Left forelimb (tissue), 1 donor: ENCODE results near the gene PPP1R14B.
A peak's percentile ranks its signal among the peaks of the same experiment; 100 is the strongest.

ENCODE experiments used
- DNase-seq: peaks from one replicate; pipeline ENCODE4 v3.0.0-alpha.2; 2018; ENCODE audit warnings: low spot score

The PPP1R14B gene

DNA sequence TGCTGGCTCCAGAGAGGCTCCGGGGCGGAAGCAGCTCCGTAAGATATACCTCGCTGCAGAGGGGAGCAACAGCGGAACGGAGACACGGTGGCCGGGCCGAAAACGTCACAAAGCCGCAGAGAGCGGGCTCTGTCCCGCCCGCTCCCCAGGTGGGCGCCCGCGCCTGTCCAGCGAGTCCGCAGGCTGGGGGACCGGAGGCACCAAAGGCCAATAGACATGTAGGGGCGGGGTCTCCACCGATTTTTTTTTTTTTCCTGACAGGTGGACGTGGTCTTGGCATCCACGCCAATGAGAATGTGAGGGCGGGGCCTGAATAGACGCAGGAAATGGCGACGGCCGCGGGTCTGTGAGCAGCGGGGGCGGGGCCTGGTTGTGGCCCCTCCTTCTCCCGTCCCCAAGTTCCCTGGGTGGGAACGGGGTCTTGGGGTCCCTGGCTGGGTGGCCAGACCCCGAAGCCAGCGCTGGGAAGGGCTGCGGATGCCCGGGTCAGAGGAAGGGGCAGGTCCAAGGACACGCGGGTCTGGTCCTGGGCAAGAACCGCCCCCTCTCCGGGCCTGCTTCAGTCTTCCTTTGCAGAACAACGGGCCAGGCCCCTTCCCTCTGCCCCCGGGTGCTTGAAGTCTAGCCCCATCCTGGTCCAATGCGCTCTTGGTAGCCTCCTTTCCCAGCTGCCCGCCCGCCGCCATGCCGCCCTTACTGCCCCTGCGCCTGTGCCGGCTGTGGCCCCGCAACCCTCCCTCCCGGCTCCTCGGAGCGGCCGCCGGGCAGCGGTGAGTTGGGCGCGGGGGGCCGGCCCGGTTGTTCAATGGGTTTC, 16.4 kb downstream of the PPP1R14B start, which contains the start of gene DNAJC4:
Gene DNAJC4, plus strand, starts transcription at position 378 of the 814 bp plus-strand sequence. Its CDS starts 307 bp downstream, at position 685.
- peak; percentile 94 for DNase-seq

GRCh38 chr11:64229744-64230170, 17.0 kb downstream of the PPP1R14B start:
- no peak for DNase-seq

DNA sequence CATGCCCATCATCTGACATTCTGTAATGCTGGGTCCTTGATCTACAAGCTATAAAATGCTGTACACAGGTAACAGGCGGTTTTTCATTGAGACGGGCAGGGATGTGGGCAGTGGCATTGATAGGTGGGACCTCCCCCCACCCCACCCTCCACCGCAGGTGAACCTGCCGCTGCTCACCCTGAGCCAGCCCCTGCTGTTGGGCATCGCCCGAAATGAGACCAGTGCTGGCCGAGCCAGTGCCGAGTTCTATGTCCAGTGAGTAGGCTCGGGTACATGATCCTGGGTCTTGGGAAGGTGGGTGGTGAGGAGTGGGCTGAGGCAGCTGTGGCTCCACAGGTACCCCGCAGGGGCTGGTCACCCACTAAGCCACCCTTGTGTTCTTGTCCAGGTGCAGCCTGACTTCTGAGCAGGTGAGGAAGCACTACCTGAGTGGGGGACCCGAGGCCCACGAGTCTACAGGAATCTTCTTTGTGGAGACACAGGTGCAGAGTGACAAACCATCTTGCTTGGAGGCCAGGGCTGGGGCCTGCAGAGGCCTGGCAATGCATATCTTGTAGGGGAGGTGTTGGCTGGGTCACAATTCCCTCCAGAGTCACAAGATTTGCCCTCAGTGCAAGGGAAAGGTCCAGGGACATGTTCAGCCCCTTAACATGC, 17.5 kb downstream of the PPP1R14B start:
- DNase-seq, result no peak

DNA sequence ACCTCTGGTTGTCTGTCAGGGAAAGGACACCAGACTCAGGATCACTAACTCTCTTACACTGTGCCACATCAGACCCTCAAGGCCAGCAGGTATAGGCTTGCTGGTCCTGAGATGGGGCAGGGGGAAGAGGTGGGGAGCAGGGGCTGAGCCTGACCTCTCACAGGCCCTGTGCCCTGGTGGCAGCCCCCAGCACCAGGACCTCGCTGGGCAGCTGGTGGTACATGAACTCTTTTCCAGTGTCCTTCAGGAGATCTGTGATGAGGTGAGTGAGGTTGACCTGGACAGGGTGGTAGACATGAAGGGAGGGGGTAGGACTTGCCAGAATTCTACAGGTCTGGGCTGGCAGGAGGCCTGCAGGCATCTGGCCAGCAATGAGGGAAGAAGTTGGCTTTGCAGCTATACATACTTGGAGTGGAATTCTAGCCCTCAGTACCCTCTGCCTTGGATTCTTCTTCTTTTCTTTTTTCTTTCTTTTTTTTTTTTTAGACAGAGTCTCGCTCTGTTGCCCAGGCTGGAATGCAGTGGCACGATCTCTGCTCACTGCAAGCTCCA, 19.3 kb downstream of the PPP1R14B start:
- no peak for DNase-seq

DNA sequence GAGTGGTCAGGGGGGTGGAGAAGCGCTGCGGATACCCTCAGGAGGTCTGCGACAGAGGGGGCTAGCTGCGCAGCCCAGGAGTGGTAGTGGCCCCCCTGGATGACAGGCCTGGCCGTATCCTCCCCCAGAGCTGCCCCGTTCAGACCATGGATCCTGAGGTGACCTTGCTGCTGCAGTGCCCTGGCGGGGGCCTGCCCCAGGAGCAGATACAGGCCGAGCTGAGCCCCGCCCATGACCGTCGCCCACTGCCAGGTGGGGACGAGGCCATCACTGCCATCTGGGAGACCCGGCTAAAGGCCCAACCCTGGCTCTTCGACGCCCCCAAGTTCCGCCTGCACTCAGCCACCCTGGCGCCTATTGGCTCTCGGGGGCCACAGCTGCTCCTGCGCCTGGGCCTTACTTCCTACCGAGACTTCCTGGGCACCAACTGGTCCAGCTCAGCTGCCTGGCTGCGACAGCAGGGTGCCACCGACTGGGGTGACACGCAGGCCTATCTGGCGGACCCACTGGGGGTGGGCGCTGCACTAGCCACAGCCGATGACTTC, 20.2 kb downstream of the PPP1R14B start:
- DNase-seq, result no peak

GRCh38 chr11:64225608-64226506, 20.9 kb downstream of the PPP1R14B start, which contains the start of the genes NUDT22 and TRPT1:
Gene NUDT22, plus strand, starts transcription at chr11:64226274. Its CDS starts 379 bp downstream, at chr11:64226653.
Gene TRPT1, minus strand, starts transcription at chr11:64226186. Its CDS starts 326 bp downstream, at chr11:64225860.
- DNase-seq, result peak; percentile 96

DNA sequence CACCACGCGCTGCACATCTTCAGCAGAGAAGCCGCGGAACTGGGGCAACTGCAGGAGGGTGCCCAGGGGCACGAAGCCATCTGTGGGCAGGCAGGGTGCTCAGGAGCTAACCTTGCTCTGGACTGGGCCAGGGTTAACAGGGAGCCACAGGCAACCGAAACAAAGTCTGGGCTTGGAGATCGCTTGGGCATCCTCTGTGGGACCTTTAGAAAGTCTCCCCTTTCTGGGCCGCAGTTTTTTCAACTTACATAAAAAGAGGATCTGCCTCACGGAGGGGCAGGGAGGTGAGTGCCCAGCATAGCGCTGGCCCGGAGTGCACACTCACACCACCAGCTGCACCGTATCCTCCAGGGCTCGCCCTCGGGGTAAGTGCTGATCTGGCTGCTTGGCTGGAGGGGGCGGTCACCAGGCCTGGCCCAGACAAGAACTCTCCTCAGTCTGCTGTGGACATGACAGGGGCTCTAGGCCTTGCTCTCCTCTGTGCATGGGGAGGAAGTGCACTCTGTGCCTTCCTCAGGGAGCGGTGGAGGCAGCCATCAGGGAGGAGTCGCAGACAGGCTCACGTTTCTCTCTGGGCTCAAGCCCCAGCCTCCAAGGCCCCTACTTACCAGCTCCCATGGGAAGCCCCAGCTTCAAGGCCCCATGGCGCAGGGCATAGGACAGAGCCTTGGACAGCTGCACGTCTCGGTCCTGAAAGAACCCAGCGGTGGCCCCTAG, 21.7 kb downstream of the PPP1R14B start:
- DNase-seq, result no peak

DNA sequence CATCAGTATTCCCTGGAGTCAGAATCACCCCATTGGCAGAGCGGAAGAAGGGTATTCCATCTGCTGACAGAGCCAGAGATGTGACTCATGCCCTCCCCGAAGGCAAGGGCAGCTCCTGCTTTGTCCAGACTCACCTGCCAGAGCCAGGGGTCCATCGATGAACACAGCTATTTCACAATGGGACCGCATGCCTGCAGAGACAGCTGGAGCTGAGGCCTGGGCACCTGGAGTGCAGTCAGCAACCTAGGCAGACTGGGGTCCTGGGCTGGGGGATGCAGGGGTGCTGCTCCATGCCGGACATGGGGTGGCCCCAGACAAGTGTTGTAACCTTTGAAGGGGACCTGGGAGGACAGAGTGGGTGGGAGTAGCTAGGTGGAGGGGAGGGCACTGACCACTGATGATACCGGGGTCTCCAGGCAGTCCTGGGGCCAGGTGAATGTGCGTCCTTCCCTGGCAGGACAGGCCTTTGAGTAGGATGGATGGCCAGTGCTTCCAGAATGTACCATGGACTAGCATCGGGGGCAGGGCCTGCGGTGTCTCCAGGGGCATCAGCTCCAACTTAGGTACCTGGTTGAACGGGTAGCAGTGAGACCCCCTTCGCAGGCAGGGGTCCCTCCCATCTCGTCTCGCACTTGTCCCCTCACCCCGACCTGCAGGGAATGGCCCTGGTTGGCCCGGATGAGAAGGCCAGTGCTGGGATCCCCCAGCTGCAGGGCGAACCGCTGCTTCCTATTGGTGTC, 22.4 kb downstream of the PPP1R14B start:
- DNase-seq, result no peak

- no peak for DNase-seq
Observed at GRCh38 chr11:64223001-64223651, 23.6 kb downstream of the PPP1R14B start.

DNA sequence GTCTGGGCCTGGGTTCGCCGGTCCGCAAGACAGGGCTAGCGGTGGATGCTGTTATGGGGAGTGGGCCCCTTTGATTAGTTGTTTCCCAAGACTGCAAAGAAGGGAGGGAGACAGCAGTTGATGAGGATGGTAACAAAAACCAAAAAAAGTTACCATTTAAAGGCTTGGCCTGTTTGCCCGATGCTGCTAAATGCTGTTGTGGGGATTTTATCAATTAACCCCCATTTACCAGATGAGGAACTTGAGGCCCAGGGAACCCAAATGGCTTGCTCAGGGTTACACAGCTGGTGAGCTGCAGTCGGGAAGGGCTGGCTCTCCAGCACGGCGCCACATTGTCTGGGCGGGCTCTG, 24.1 kb downstream of the PPP1R14B start:
- no peak for DNase-seq

DNA sequence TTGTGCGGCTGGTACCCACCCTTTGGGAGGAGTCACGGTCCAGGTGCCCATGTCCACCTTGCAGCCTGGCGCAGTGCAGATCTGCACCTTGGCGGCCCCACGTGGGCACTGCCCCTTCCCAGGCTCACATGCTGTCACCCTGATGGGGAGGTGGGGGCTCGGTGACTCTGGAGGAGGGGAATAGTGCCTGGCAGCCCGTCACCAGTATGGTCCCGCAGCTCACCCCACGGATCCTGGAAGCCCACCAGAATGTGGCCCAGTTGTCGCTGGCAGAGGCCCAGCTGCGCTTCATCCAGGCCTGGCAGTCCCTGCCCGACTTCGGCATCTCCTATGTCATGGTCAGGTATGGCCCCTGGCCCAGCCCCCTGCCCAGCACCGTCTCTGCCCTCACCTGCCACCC, 25.9 kb downstream of the PPP1R14B start:
- DNase-seq, result no peak

DNA sequence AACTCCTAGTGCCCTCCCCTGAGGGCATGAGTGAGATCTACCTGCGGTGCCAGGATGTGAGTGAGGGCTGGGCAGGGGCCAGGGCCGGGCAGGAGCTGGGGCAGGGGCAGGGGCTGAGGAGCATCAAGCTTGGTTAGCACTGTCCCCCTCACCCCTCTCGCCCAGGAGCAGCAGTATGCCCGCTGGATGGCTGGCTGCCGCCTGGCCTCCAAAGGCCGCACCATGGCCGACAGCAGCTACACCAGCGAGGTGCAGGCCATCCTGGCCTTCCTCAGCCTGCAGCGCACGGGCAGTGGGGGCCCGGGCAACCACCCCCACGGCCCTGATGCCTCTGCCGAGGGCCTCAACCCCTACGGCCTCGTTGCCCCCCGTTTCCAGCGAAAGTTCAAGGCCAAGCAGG, 26.5 kb downstream of the PPP1R14B start:
- no peak for DNase-seq

GRCh38 chr11:64219755-64220154, 27.0 kb downstream of the PPP1R14B start:
- no peak for DNase-seq

- no peak for DNase-seq
Observed at GRCh38 chr11:64219354-64219684, 27.4 kb downstream of the PPP1R14B start.

GRCh38 chr11:64218628-64219353, 28.0 kb downstream of the PPP1R14B start:
- DNase-seq, result no peak

- DNase-seq, result no peak
Observed at GRCh38 chr11:64216879-64217278, 29.9 kb downstream of the PPP1R14B start.

- DNase-seq, result no peak
Observed at GRCh38 chr11:64211181-64211872, 35.4 kb downstream of the PPP1R14B start.

DNA sequence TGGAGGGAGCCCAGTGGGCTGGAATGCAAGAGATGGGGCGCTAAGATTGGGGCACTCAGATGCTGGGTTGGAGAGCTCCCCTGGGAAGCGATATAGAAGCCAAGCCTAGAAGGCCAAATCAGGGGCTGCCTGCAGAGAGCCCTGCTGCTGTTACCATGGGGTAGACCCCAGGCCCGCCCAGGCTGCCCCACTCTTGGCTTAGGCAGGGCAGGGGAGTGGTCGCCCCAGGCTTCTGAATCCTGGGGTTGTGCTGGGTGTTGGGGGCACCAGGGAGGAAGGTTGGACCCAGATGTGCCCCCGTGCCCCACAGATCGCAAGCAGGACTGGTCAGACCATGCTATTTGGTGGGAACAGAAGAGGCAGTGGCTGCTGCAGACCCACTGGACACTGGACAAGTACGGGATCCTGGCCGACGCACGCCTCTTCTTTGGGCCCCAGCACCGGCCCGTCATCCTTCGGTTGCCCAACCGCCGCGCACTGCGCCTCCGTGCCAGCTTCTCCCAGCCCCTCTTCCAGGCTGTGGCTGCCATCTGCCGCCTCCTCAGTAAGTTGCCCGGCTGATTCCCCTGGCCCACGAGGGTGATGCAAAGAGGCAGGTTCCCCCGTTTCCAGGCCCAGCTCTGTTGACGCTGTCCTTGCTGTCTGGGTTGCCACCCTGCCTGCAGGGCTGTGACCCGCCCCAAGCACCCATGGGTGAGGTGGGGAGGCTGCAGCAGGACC, 36.3 kb downstream of the PPP1R14B start:
- no peak for DNase-seq
